HTR-8/SVneo (cell line): ENCODE results near the gene GRK3.

Experiments
- DNase-seq: peaks from one replicate; pipeline ENCODE4 v3.0.0; 2011; ENCODE audit warnings: low spot score, mixed read lengths; ENCODE audit not compliant: insufficient read length
- FAIRE-seq: peaks from 2 replicates; lab custom pipeline; 2011; peaks lifted over from hg19 to GRCh38; lab: Jason Lieb, UNC

The GRK3 gene

DNA sequence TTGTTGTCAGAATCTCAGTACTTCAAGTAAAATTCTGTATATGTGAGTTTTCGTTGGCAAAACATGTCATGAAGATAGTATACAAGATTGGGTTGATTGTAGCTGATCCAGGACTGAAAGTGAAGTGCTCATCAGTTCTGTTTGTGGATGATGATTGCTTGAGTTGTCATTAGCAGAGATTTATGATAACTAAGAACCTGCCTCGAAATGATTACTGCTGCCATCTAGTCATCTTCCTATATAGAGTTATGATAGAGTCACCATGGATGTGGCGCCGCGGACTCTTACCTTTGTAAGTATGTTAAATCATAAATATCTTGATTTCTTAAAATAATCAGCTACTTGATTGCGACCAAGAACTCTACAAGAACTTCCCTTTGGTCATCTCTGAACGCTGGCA lies 149.6 kb downstream of the GRK3 start:
- no peak for FAIRE-seq
- DNase-seq = no peak

GRCh38 chr22:25714739-25715138 lies 150.3 kb downstream of the GRK3 start:
- FAIRE-seq (no peak), DNase-seq (no peak)

- DNase-seq (no peak), FAIRE-seq (no peak)
These were observed 152.2 kb downstream of the GRK3 start for GRCh38 chr22:25716637-25717036.

DNA sequence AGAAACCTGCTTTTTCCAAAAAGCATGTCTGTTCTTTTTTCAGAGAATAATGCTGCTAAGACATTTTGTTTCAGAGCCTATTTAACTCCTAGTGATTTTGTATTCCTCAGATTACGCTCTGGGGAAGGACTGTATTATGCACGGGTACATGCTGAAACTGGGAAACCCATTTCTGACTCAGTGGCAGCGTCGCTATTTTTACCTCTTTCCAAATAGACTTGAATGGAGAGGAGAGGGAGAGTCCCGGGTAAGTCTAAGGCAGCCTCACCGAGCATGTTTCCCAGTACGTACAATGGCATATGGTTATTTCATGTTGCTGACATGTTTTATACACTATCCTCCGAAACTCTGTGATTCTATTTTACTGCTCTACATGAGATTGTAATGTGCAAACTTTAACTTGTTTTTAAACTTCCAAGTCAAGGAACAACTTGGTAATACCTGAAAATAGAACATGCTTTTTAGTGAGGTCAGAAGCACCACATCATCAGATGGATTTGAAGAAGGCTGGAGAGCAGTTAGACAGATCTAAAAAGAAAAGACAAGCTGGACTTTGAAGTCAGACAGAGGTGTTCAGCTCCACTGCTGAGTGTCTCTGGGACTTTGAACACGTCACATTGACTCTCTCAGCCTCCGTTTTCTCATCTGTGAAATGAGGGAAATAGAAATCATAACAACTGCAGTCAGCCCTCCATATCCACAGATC lies 153.8 kb downstream of the GRK3 start:
- no peak for DNase-seq
- no peak for FAIRE-seq

GRCh38 chr22:25722223-25722622 lies 157.7 kb downstream of the GRK3 start:
- DNase-seq (no peak), FAIRE-seq (no peak)

DNA sequence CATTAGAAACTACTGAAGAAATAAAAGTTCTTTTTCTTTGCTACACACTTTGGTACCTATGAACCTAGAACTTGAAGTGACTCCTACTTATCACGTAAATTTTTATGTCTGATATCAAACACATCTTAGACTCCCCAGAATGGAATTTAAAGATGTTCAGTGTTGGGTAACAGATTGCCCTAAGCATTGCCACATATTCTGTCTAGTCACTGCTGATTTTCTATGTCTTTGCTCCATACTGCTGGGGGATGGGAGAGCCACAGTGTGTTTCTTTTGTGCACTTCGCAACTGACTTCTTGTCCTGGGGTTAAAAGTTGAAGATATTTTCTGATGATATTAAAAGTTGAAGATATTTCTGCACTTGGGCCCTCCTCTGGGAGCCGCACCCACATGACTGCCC lies 158.2 kb downstream of the GRK3 start:
- FAIRE-seq = no peak
- no peak for DNase-seq

DNA sequence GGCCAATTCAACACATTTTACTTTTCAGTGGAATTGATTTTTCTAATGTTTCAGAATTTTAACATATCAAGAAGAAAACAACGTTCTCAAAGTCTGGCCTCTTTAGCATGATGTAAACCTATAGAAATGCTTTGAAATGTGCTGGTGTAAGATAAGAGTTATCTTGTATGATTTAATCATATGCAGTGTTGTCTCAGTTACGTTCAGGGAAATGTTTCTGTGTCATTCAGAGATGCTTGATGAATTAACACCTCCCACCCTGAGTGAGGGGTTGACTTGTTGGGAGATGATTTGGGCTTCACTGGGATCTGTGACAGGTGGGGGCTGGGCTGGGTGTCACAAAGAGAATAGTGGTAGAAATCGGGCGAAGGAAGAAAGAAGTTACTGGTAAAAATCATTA lies 161.8 kb downstream of the GRK3 start:
- DNase-seq (no peak), FAIRE-seq (no peak)

GRCh38 chr22:25728071-25728470 lies 163.6 kb downstream of the GRK3 start:
- FAIRE-seq = no peak
- DNase-seq = no peak

GRCh38 chr22:25729016-25729995 lies 164.8 kb downstream of the GRK3 start:
- FAIRE-seq (no peak), DNase-seq (no peak)

- FAIRE-seq (no peak), DNase-seq (no peak)
These were observed 171.2 kb downstream of the GRK3 start for GRCh38 chr22:25735650-25736049.

DNA sequence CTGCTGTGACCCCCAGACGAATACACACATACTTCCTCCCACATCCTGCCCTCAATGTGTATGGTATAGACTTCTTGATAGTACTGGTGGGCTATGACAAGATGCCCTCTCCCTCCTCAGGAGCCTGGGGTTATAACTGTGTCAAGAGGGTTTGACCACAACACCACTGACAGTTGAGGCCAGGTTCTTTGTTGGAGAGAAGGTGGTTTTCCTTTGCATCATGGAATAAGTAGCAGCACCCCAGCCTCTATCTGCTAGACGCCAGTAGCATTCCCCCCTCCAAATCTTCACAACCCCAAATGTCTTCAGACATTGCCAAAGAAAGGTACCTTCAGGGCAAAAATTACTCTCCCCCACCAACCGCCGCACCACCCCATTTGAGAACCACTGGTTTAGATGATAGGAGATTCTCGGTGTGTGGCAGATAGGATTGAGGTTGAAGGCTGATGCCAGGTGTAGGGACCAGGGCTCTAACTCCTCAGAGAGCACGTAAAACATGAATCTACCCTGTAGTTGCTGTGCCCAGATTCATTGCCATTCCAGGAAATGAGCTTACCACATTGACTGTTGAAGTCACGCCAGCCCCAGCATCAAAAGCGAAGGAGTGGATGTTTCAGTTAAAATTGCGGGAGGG lies 172.0 kb downstream of the GRK3 start:
- DNase-seq (no peak), FAIRE-seq (no peak)

- DNase-seq (no peak), FAIRE-seq (no peak)
These were observed 175.3 kb downstream of the GRK3 start for GRCh38 chr22:25739659-25740344.

- DNase-seq (no peak), FAIRE-seq (no peak)
These were observed 177.5 kb downstream of the GRK3 start, which contains the start of gene MYO18B for GRCh38 chr22:25741692-25742626. Gene MYO18B (plus strand): TSS chr22:25742188. CDS start chr22:25761093, 18,905 bp downstream.

DNA sequence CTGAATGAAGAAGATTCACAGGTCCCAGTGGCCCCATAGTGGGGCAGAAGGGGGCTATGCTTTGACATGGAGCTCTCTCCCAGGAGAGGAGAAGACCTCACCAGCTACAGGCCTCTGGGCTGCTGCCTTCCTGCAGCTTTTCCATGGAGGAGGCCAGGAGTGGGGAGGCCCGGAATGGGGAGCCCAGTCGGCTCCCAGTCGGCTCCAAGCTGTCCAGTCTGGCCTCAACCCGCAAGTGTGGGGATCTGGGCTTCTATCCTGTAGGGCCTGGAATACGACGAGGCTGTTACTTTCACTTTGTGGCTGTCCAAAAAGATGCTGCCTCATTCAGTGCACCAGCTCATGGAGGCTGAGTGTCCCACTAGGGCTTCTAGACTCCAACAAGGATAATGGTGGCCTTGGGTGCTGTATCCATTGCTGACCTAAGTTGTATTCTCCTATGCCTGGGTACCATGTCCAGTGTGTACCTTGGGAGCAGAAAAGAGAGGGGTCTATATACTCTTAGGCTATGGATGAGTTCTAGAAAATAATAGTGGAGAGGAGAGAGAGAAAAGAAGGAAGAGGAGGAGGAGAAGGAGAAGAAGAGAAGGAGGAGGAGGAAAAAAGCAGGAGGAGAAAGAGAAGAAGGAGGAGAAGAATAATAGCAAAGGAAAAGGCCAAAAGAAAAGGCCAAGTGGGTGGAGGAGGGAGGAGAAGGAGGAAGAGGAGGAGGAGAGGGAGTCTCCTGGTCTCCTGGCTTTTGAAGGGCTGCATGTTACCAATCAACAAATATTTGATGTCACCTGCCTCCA lies 178.6 kb downstream of the GRK3 start:
- DNase-seq = no peak
- no peak for FAIRE-seq

DNA sequence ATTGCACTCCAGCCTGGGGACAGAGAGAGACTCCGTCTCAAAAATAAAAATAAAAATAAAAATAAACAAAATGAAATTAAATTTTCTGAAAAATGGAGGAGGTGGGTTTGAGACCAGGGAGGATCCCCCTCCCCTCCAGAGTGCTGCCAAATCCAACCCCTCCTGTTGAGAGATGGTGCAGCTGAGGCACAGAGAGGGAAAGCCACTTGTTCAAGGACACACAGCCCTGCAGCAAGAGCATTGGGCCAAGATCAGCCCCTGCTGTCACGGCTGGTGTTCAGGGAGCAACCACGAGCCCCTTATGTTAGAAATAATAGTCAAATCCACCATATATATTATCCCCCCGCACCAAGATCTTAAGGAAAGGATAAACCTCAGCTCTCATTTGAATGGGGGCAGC lies 180.2 kb downstream of the GRK3 start:
- FAIRE-seq = no peak

DNA sequence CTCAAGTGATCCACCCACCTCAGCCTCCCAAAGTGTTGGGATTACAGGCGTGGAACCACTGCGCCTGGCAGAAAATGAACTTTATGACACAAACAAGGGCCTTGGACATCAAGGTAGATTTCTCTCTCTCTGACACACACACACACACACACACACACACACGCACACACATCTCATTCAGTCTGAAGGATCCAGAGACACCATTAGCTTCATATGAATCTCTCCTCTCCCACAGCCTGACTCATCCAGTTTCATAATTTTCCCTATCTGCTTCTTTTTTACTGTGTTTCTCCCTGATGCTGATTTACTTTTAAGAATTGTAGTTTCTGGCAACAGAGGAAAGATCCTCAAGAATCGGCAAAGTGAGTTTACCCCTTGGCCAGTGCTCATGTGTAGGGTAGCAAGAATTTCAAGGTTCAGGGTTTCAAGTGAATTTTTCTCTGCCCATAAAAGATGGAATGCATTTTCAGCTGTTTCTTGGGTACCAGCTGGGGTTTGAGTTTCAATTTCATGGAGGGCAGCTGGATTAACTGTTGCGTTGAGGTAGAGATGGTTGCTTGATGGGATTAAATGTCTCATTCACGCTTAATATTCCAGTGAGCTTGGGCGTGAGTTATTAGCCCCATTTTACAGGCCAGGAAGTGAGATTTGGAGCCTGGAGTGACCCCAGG lies 181.0 kb downstream of the GRK3 start:
- DNase-seq = no peak
- no peak for FAIRE-seq

More for the DNA sequence above, 180.2 kb downstream of the GRK3 start:
- DNase-seq = no peak

DNA sequence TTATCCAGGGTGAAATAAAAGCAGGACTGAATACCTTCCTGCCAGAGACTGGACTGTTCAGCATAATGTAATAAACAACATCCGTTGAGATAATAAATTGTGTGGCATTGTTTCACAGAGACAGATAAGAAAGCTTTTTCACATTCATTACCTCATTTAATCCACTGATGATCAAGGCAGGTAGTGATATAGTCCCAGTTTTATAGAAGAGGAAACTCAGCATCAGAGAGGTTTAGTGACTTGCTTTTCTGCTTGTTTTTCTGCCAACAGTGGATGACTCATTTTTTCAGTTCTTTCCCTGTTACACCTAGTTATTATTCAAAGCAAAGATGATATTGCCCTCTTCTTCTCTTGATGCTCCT lies 181.5 kb downstream of the GRK3 start:
- FAIRE-seq = no peak
- DNase-seq = no peak
